HG02870 (cell line): ENCODE data around the gene ADAMTS4.
A peak's percentile ranks its signal among the peaks of the same experiment; 100 is the strongest.

Experiments used
- ATAC-seq: cut with Tn5 transposase; IDR thresholded peaks from one replicate; pipeline ENCODE4 v1.9.1; 2021; ENCODE audit warnings: mild to moderate bottlenecking, moderate library complexity; ENCODE audit not compliant: unreplicated experiment

ADAMTS4 gene

DNA sequence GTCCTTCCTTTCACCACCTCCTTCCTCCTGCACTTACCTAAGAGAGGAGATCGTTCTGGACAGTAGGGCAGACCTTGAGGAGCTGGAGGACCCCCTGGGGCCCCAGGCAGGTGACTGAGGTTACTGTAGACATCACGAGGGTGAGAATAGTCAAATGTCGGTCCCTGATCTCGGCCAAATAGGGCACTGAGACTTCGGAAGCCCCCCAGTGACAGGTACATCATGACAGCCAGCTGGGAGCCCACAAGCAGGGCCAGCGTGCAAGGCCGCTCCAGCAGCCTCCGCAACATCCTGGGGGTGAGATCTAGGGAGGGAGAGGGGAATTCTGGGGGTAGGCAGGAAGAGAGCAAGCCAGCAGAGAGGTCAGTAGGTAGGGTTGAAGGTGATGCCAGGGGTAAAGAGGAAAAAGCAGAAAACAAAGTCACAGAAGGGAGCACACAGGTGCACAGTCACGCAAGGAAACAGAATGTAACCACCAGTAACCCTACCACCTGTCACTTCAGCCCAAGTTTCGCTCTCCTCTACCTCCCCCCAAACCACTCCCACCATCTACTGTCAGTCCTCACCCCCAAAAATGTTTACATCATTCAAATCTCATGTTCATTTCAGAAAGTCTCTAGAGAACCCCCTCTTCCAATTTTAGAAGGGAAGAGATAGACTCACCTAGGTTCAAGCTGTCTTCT is 22.9 kb downstream of the ADAMTS4 start:
- ATAC-seq: no peak

DNA sequence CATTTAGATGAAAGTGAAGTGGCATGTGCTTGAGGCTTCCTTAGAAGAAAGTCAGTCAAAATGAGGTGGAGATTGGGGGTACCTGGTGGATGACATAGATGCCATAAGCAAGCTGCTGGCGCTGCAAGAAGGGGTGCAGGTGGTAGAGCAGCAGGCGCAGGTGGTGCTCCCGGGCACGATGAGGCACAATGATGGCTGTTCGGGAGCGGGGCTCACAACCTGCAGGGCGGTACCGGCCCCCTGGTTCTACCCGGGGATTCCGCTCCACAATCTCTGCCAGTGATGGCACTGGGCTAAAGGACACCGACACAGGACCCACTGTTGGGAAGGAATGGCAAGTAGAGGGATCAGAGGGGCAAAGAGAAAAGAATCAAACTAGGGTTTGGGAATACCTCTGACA is 23.9 kb downstream of the ADAMTS4 start:
- no peak for ATAC-seq

DNA sequence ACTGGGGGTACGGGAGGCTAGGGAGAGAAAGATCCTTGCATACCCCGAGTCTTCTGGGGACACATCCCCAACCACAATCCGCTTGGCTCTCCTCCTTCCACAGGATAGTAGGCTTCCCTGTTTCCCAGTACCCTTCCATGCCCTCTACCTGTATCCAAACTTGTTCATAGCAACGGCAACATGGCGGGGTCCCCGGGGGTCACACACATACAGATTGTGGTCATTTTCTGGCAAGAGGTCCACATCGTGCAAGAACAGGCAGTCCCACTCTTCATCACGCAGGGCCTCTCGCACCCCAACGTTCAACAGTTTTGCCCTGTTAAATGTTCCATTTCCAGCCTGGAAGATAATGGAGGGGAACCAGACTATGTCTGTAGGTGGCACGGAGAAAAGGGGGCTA is 25.1 kb downstream of the ADAMTS4 start:
- ATAC-seq: no peak

- no peak for ATAC-seq
Observed at GRCh38 chr1:161172776-161173376, 26.0 kb downstream of the ADAMTS4 start.

- no peak for ATAC-seq
Observed at GRCh38 chr1:161172349-161172748, 26.5 kb downstream of the ADAMTS4 start.

DNA sequence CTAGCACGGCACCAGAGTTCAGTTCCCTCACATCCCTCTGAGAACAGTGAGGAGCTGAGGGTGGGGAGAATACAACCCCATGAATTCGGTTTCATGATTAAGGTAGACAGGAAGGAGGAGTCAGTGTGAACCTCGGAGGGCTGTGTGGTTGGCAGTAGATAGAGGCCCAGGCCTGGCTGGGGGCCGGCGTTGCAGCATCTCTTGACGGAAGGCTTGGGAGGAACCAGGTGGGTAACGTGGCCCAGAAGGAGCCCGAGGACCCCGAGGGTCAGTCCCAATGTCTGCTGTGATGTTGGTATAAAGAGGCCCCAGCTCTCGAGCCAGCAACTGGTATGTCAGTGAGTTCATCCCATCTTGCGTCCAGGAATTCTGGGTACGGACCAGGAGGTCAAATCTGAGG is 27.2 kb downstream of the ADAMTS4 start:
- no peak for ATAC-seq

DNA sequence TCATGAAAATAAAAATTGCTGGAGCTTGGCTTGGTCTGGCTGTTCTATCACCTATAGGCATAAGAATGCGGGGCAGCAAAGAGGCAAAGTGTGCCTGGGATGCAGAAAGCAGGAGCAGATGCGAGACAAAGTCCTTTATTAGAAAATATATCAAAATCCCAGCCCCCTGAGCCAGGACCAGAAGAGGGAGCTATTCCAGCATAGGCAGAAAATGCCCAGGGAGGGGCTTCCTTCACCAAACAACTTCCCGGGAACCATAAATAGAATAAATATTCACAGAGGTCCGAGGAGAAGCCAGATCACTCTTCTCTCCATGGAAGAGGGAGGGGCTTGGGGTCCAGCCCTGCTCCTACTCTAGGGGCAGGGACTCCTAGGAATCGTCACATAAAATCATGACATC is 27.7 kb downstream of the ADAMTS4 start:
- ATAC-seq: no peak

DNA sequence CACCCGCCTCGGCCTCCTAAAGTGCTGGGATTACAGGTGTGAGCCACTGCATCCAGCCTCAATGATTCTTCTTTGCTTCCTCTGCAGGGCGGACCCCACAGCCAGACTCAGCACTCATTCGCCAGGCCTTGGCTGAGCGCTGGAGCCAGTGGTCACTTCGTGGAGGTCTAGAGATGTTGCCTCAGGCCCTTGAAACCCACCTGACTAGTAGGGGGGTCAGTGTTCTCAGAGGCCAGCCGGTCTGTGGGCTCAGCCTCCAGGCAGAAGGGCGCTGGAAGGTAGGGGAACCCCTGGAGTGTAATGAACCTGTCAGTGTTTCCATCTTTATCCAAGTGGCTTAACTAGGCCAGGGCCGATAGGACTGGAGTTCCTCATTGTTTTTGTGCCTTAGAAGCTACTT is 29.9 kb downstream of the ADAMTS4 start:
- no peak for ATAC-seq

- no peak for ATAC-seq
Observed at GRCh38 chr1:161166669-161167548, 31.9 kb downstream of the ADAMTS4 start.

DNA sequence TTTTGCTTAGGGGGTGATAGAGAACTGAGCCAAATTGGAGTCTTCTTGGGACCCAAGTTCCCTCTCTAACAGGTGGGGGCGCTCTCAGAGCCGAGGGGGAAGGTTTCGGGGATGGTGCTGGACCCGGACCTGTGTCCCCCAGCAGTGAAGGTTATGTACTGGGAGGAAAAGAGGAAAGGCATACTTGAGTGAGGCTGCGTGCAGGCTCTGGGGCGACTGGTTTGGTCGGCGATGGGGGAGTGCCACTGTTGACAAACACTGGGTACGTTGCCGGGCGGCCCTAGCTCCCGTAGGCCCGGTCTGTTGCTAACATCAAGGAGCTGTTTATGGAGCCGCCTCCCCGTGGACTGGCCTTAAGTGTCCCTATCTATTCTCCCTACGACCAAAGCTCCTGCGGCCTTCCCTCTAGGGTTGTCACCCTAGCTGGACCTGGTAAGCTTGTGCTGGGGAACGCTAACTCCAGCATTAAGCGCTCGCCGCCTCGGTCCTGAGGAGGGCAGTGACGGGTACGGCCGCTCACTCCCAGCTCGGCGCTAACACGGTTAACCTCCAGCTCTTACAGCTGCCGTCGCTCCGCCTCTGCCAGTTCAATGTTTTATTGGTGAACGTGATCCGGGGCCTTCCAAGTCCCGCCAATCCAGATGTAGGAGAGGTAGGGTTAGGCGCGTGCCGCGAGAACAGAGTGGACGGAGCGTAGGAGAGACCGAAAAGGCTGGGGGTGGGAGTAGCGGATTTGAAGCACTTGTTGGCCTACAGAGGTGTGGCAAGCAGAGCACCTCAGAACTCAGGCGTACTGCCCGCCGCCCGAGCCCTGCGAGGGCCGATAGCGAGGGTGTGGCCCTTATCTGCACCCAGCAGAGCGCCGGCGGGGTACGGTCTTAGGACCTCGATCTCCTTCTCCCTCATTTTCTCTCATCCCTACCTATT is 32.8 kb downstream of the ADAMTS4 start, which contains the start of gene PPOX:
PPOX (plus strand) TSS at position 685 of the 927 bp plus-strand sequence. CDS start 422 bp downstream, outside the sequence.
- ATAC-seq: peak; percentile 95

- no peak for ATAC-seq
Observed at GRCh38 chr1:161164901-161165610, 33.8 kb downstream of the ADAMTS4 start.

GRCh38 chr1:161163793-161164192 is 35.1 kb downstream of the ADAMTS4 start:
- no peak for ATAC-seq

DNA sequence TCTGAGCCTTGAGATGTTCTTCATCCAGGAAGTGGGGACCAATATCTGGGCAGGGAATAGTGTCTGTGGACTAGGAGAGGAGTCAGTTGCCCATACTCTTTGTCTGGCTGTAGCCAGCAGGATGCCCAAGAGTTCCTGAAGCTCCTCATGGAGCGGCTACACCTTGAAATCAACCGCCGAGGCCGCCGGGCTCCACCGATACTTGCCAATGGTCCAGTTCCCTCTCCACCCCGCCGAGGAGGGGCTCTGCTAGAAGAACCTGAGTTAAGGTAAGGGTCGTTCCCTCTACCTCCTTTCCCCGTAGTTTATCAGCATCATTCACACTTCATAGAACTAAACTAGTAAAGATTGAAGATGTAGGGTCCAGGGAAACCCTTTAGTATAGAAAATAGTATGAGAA is 36.0 kb downstream of the ADAMTS4 start:
- no peak for ATAC-seq

GRCh38 chr1:161162052-161162451 is 36.8 kb downstream of the ADAMTS4 start:
- no peak for ATAC-seq

- no peak for ATAC-seq
Observed at GRCh38 chr1:161161652-161162051, 37.2 kb downstream of the ADAMTS4 start.

DNA sequence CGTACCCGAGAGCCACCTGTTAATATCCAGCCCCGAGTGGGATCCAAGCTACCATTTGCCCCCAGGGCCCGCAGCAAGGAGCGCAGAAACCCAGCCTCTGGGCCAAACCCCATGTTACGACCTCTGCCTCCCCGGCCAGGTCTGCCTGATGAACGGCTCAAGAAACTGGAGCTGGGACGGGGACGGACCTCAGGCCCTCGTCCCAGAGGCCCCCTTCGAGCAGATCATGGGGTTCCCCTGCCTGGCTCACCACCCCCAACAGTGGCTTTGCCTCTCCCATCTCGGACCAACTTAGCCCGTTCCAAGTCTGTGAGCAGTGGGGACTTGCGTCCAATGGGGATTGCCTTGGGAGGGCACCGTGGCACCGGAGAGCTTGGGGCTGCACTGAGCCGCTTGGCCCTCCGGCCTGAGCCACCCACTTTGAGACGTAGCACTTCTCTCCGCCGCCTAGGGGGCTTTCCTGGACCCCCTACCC is 38.1 kb downstream of the ADAMTS4 start:
- no peak for ATAC-seq

DNA sequence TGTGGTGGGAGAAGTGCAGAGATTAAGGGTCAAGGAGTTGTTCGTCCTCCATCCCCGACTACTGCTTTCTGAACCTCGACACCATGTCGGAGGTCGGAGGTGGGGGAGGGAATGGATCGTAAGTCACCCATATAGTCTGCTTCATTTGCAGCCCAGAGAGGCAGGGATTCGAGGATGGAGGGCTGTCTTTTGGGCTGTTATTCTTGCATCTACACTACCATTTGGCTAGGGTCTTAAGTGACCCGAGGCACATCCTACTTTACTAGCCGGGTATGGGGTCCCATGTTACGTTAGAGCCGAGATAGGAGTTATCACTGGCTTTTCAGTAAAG is 39.0 kb downstream of the ADAMTS4 start:
- ATAC-seq: no peak

DNA sequence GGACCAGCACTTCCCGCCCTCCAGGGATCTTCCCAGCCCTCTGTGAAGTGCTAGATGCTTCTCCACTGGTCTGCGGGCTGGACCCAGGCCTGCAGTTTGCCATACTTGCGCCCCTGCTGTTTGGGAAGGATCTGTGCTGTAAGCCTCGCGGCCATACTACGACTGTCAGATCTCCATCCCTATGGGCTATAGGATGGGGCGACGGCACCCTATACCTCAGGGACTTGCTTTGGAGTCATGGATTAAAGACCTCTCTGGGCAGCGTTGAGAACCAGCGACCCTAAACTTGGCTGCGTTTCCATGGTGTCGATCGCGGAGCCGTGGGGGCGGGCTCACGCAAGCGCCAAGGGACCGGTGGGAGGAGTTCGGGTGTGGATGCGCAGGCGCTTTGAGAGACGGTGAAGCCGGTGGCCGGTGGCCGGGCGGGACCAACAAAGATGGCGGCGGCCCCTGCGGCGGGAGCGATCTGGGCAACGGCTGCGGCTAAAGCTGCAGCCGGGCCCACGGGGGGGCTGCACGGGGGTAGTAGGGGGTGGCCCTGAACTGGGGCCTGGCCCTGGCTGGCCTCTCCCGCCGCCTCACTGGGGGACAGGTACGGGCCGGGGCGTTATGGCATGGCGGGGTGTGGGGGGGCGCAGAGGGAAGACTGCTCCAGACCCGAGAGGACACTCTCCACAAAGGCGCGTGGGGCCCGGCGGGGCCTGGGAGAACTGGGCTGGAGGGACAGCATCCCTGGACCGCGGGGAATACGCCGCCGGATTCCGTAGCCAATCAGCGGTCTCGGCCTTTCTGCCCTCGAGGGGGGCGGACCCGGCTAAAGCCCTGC is 39.6 kb downstream of the ADAMTS4 start, which contains the start of gene USP21:
USP21 (plus strand) TSS at position 414 of the 826 bp plus-strand sequence. CDS start 1,141 bp downstream, outside the sequence.
- peak; percentile 87 for ATAC-seq
